PFSK-1 (cell line): Measurements from ENCODE around the gene ARHGAP44.

Source experiments
- POLR2AphosphoS5 ChIP-seq: IDR thresholded peaks from 2 replicates; pipeline ENCODE4 v1.6.1; 2012; ENCODE audit warnings: low read depth, mild to moderate bottlenecking, control low read depth, low read length, moderate library complexity
- SIN3A ChIP-seq: IDR thresholded peaks from 2 replicates; pipeline ENCODE4 v1.6.1; 2012; ENCODE audit warnings: mild to moderate bottlenecking, low read length, moderate library complexity, borderline replicate concordance; ENCODE audit not compliant: insufficient read depth
- TAF1 ChIP-seq: IDR thresholded peaks from 2 replicates; pipeline ENCODE4 v1.6.1; 2012; ENCODE audit warnings: low read length, control low read depth, borderline replicate concordance; ENCODE audit not compliant: insufficient read depth
- TF ChIP-seq, protein P1 (sequence below), 2 experiments: IDR thresholded peaks; 2 replicates each; pipeline versions ENCODE4 v1.6.1 to v1.8.0; 2011 to 2012; ENCODE audit warnings: low read depth in 2 of 2, low read length in 2 of 2, control low read depth in 1 of 2, inconsistent platforms in 1 of 2, mild to moderate bottlenecking in 1 of 2, moderate library complexity in 1 of 2; ENCODE audit not compliant: insufficient read depth in 1 of 2

DNA sequence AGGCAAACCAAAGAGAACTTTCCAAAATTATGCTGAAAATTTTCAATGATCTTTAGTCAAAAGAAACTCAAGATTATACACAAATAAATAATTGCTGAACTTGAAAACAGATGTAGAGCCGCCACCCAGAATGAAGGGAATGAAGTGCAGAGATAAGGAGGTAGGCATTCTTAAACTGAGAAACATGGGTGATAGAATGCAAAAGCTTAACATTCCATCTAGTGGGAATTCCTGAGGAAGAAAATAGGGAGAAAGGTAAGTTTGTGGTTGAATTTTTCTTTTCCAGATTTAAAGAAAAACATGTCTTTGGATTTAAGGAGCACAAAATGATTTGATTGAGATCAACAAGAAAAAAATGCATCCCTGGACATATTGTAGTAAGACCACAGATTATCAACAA is 120.2 kb downstream of the ARHGAP44 start:
- TF ChIP-seq TAF1 = no peak
- TF ChIP-seq POLR2AphosphoS5 = no peak
- TF ChIP-seq, protein P1, sequence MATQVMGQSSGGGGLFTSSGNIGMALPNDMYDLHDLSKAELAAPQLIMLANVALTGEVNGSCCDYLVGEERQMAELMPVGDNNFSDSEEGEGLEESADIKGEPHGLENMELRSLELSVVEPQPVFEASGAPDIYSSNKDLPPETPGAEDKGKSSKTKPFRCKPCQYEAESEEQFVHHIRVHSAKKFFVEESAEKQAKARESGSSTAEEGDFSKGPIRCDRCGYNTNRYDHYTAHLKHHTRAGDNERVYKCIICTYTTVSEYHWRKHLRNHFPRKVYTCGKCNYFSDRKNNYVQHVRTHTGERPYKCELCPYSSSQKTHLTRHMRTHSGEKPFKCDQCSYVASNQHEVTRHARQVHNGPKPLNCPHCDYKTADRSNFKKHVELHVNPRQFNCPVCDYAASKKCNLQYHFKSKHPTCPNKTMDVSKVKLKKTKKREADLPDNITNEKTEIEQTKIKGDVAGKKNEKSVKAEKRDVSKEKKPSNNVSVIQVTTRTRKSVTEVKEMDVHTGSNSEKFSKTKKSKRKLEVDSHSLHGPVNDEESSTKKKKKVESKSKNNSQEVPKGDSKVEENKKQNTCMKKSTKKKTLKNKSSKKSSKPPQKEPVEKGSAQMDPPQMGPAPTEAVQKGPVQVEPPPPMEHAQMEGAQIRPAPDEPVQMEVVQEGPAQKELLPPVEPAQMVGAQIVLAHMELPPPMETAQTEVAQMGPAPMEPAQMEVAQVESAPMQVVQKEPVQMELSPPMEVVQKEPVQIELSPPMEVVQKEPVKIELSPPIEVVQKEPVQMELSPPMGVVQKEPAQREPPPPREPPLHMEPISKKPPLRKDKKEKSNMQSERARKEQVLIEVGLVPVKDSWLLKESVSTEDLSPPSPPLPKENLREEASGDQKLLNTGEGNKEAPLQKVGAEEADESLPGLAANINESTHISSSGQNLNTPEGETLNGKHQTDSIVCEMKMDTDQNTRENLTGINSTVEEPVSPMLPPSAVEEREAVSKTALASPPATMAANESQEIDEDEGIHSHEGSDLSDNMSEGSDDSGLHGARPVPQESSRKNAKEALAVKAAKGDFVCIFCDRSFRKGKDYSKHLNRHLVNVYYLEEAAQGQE (IDR thresholded peaks at IDR 0.05; ENCODE audit: insufficient read depth in 1 of 2, low read depth in 2 of 2, low read length in 2 of 2) = no peak
- no peak for TF ChIP-seq SIN3A
